Neural cell (in vitro differentiated cells): ENCODE measurements around the gene ZNF821. TPM values are rescaled to one million over a fixed set of nuclear protein-coding genes. Genes with fewer than 3 reads are reported as not detected.

Experiments
- H2AFZ ChIP-seq: fragments of 200-600, 300-800 bp; sonication (generic), shearing (Covaris generic); 2 replicates; pipeline ENCODE4 v1.6.0; 2014; ENCODE audit warnings: low read depth, mild to moderate bottlenecking, antibody characterized with exemption, low read length, moderate library complexity
- H3F3A ChIP-seq: fragments of 200-600 bp; shearing (Covaris generic); 2 replicates; pipeline ENCODE4 v1.6.1; 2016; ENCODE audit warnings: mild to moderate bottlenecking, moderate library complexity, mixed read lengths, antibody characterized with exemption, low read length; ENCODE audit not compliant: insufficient read depth, poor library complexity, severe bottlenecking
- H3K27ac ChIP-seq: fragments of 200-600, 300-800 bp; sonication (generic), shearing (Covaris generic); 2 replicates; pipeline ENCODE4 v1.5.1; 2014; ENCODE audit warnings: mild to moderate bottlenecking, low read length, moderate library complexity
- H3K27me3 ChIP-seq: fragments of 300-800, 200-600 bp; sonication (generic), shearing (Covaris generic); 2 replicates; pipeline ENCODE4 v1.6.0; 2014; ENCODE audit warnings: mild to moderate bottlenecking, low read depth, low read length, moderate library complexity; ENCODE audit not compliant: insufficient read depth
- H3K36me3 ChIP-seq: fragments of 300-800, 200-600 bp; sonication (generic), shearing (Covaris generic); 2 replicates; pipeline ENCODE4 v1.5.1; 2014; ENCODE audit warnings: mild to moderate bottlenecking, antibody characterized with exemption, low read length, moderate library complexity; ENCODE audit not compliant: insufficient read depth
- H3K4me2 ChIP-seq: fragments of 300-800, 200-600 bp; sonication (generic), shearing (Covaris generic); 2 replicates; pipeline ENCODE4 v1.6.0; 2014; ENCODE audit warnings: mild to moderate bottlenecking, low read length
- H3K4me3 ChIP-seq: fragments of 300-800, 200-600 bp; sonication (generic), shearing (Covaris generic); 2 replicates; pipeline ENCODE4 v1.5.1; 2014; ENCODE audit warnings: mild to moderate bottlenecking, low read length, moderate library complexity
- H3K79me2 ChIP-seq: fragments of 200-600 bp; shearing (Covaris generic); replicated peaks from 2 replicates; pipeline ENCODE4 v1.6.0; 2014; ENCODE audit warnings: mild to moderate bottlenecking, low read length, moderate library complexity; ENCODE audit not compliant: insufficient read depth
- H3K9ac ChIP-seq: fragments of 300-800, 200-600 bp; sonication (generic), shearing (Covaris generic); 2 replicates; pipeline ENCODE4 v1.6.1; 2016; ENCODE audit warnings: mild to moderate bottlenecking, low read length, mixed read lengths
- H3K9me2 ChIP-seq: fragments of 200-600 bp; shearing (Covaris generic); 2 replicates; pipeline ENCODE4 v1.6.1; 2016; ENCODE audit warnings: mild to moderate bottlenecking, low read length, mixed read lengths; ENCODE audit not compliant: insufficient read depth
- H3K9me3 ChIP-seq: fragments of 200-600, 300-800 bp; sonication (generic), shearing (Covaris generic); 2 replicates; pipeline ENCODE4 v1.6.1; 2016; ENCODE audit warnings: mild to moderate bottlenecking, mixed run types, low read length, moderate library complexity, mixed read lengths
- H4K20me1 ChIP-seq: fragments of 200-600 bp; shearing (Covaris generic); 2 replicates; pipeline ENCODE4 v1.6.1; 2016; ENCODE audit warnings: mild to moderate bottlenecking, mixed run types; ENCODE audit not compliant: insufficient read depth
- EP300 ChIP-seq: fragments of 450-650 bp; conservative IDR thresholded peaks from 2 replicates; pipeline ENCODE4 v1.6.1; 2014; ENCODE audit warnings: antibody characterized with exemption, mild to moderate bottlenecking, moderate library complexity; ENCODE audit not compliant: poor library complexity, severe bottlenecking
- EZH2 ChIP-seq: fragments of 200-600, 300-800 bp; shearing (Covaris generic), sonication (generic); IDR thresholded peaks from 2 replicates; pipeline ENCODE4 v1.6.1; 2014; ENCODE audit warnings: antibody characterized with exemption, low read length, borderline replicate concordance, mild to moderate bottlenecking; ENCODE audit not compliant: insufficient read depth, poor library complexity, severe bottlenecking
- POLR2AphosphoS5 ChIP-seq: IDR thresholded peaks from 2 replicates; pipeline ENCODE4 v1.6.1; 2012
- RAD21 ChIP-seq: fragments of 450-650 bp; conservative IDR thresholded peaks from 2 replicates; pipeline ENCODE4 v1.6.1; 2014; ENCODE audit warnings: antibody characterized with exemption, mild to moderate bottlenecking, moderate library complexity
- REST ChIP-seq: IDR thresholded peaks from 2 replicates; pipeline ENCODE4 v1.6.1; 2012; ENCODE audit warnings: borderline replicate concordance
- SMC3 ChIP-seq: fragments of 450-650 bp; conservative IDR thresholded peaks from 2 replicates; pipeline ENCODE4 v1.6.1; 2014; ENCODE audit warnings: antibody characterized with exemption, mild to moderate bottlenecking, moderate library complexity; ENCODE audit not compliant: poor library complexity
- TAF1 ChIP-seq: IDR thresholded peaks from 2 replicates; pipeline ENCODE4 v1.6.1; 2012; ENCODE audit warnings: low read depth
- polyA plus RNA-seq: library from polyadenylated mRNA; depleted of rRNA; stranded (reverse); fragments of >200 nt; gene quantifications from 2 replicates; pipeline ENCODE4 v1.2.3, GENCODE V29; 2014

Gene ZNF821
- polyA plus RNA-seq, 1 donor from 2014 or later: 128 TPM

- Histone ChIP-seq H3K9ac (no peak overlapping the region), H3K9me3 (no peaks in the 10 kb centered on the region), H3K36me3 (no peaks in the 10 kb centered on the region), H3K4me3 (no peak overlapping the region), H4K20me1 (peaks cover 3% of the 10 kb centered on the region), H3K27ac (no peak overlapping the region), H3K4me2 (no peak overlapping the region), H3K27me3 (no peaks in the 10 kb centered on the region), H3K79me2 (peaks cover 15% of the 10 kb centered on the region), H3K9me2 (no peaks in the 10 kb centered on the region), H3F3A (no peaks in the 10 kb centered on the region), H2AFZ (no peak overlapping the region)
- TF ChIP-seq REST (no peak), RAD21 (no peak), POLR2AphosphoS5 (no peak), EP300 (no peak)
Observed at GRCh38 chr16:71865173-71865863, 18.7 kb downstream of the ZNF821 start.

DNA sequence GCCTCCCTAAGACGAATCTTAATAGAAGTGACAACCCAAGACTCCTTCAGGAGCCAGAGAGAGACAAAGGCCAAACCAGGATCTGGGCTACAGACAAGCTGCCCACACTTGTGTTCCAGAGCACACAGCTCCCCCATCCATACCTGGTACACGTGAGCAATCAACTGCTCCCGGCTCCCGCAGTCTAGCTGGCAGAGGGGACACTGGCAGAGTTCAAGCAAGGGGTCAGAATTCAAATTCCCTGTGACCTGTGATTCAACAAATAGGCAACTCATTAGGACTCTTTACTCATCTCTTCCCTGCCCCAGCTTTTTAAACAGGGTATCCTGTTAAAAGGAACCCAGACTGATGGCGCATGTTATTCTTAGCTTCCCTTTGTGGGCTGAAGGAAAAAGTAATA, 20.0 kb downstream of the ZNF821 start:
- Histone ChIP-seq H3K9ac (no peak overlapping the region), H3F3A (no peaks in the 10 kb centered on the region), H3K9me2 (no peaks in the 10 kb centered on the region), H3K36me3 (no peaks in the 10 kb centered on the region), H3K79me2 (peaks cover 11% of the 10 kb centered on the region), H3K4me2 (no peak overlapping the region), H3K4me3 (no peak overlapping the region), H3K27me3 (no peaks in the 10 kb centered on the region), H4K20me1 (peaks cover 3% of the 10 kb centered on the region), H3K9me3 (no peaks in the 10 kb centered on the region), H2AFZ (no peak overlapping the region), H3K27ac (no peak overlapping the region)
- TF ChIP-seq TAF1 (no peak), POLR2AphosphoS5 (no peak), RAD21 (no peak), REST (no peak), SMC3 (no peak), EZH2 (no peak)
